HCT116 (cell line): ENCODE measurements around the gene ADRA1B.

Experiments used
- CEBPB ChIP-seq: IDR thresholded peaks from 2 replicates; pipeline ENCODE4 v1.6.1; 2012; ENCODE audit warnings: low read depth
- POLR2A ChIP-seq: IDR thresholded peaks from 2 replicates; pipeline ENCODE4 v1.7.0; 2011; ENCODE audit warnings: borderline replicate concordance; ENCODE audit not compliant: insufficient read depth, insufficient read length; ENCODE audit errors: extremely low read depth
- POLR2AphosphoS5 ChIP-seq: IDR thresholded peaks from 2 replicates; pipeline ENCODE4 v1.6.1; 2011; ENCODE audit warnings: mild to moderate bottlenecking, low read depth, low read length, moderate library complexity
- SIN3A ChIP-seq: IDR thresholded peaks from 2 replicates; pipeline ENCODE4 v1.6.1; 2012; ENCODE audit warnings: low read depth
- SP1 ChIP-seq: IDR thresholded peaks from 2 replicates; pipeline ENCODE4 v1.6.1; 2012; ENCODE audit warnings: low read depth
- YY1 ChIP-seq: IDR thresholded peaks from 2 replicates; pipeline ENCODE4 v1.6.1; 2011; ENCODE audit warnings: low read length, low read depth, moderate library complexity, mild to moderate bottlenecking; ENCODE audit not compliant: insufficient replicate concordance; ENCODE audit errors: extremely low read depth
- ZNF274 ChIP-seq: fragments of 200-500 bp; sonication (Bioruptor generic); IDR thresholded peaks from 2 replicates; pipeline ENCODE4 v1.6.1; 2014; ENCODE audit warnings: mild to moderate bottlenecking, low read depth, low read length, inconsistent platforms
- TF ChIP-seq, protein P1 (sequence below), 3 experiments: fragments of 200-600 bp in 1 of 3; sonication (generic) in 1 of 3; IDR thresholded peaks in 2 of 3; conservative IDR thresholded peaks in 1 of 3; 2 replicates each; pipeline ENCODE4 v1.5.1; 2012 to 2017; ENCODE audit warnings: low read depth in 2 of 3, low read length in 2 of 3, antibody characterized with exemption in 1 of 3, borderline replicate concordance in 1 of 3, control low read depth in 1 of 3, mild to moderate bottlenecking in 1 of 3, mixed read lengths in 1 of 3, mixed run types in 1 of 3, moderate library complexity in 1 of 3; ENCODE audit not compliant: insufficient read depth in 1 of 3
- TF ChIP-seq, protein P2 (sequence below): IDR thresholded peaks from 2 replicates; pipeline ENCODE4 v1.6.1; 2012

DNA sequence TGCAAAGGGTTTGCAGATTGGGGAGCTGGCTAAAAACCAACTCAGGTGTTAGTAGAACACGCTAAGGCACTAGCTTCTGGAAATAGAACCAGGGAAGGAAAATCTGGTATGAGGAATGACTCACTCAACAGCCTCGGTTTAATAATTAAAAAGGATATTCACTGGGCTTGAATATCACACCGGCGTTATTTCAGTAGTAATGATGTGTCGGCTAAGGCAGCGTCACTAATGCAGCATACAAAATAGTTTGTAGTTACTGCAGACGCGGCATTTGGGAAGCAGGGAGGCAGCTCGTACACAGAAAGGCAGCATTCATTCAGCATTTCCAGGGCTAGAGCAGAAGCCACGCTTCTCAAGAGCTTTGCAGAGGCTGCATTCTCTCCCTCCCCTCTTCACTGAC lies 1.7 kb downstream of the ADRA1B start:
- TF ChIP-seq, protein P1, sequence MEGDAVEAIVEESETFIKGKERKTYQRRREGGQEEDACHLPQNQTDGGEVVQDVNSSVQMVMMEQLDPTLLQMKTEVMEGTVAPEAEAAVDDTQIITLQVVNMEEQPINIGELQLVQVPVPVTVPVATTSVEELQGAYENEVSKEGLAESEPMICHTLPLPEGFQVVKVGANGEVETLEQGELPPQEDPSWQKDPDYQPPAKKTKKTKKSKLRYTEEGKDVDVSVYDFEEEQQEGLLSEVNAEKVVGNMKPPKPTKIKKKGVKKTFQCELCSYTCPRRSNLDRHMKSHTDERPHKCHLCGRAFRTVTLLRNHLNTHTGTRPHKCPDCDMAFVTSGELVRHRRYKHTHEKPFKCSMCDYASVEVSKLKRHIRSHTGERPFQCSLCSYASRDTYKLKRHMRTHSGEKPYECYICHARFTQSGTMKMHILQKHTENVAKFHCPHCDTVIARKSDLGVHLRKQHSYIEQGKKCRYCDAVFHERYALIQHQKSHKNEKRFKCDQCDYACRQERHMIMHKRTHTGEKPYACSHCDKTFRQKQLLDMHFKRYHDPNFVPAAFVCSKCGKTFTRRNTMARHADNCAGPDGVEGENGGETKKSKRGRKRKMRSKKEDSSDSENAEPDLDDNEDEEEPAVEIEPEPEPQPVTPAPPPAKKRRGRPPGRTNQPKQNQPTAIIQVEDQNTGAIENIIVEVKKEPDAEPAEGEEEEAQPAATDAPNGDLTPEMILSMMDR (IDR thresholded peaks at IDR 0.05 in 2 of 3, conservative IDR thresholded peaks at IDR 0.05 in 1 of 3; ENCODE audit: borderline replicate concordance in 1 of 3, insufficient read depth in 1 of 3, low read depth in 2 of 3, low read length in 2 of 3) = no peak
- TF ChIP-seq SIN3A (no peak), POLR2AphosphoS5 (no peak), POLR2A (no peak), YY1 (no peak), CEBPB (no peak), ZNF274 (no peak), SP1 (no peak)
- TF ChIP-seq, protein P2, sequence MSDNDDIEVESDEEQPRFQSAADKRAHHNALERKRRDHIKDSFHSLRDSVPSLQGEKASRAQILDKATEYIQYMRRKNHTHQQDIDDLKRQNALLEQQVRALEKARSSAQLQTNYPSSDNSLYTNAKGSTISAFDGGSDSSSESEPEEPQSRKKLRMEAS = no peak
